Keratinocyte (primary cell): ENCODE data around the gene DOK6.

Experiments
- CTCF ChIP-seq, 3 experiments: IDR thresholded peaks in 1 of 3; conservative IDR thresholded peaks in 1 of 3; optimal IDR thresholded peaks in 1 of 3; 2 replicates in 2 of 3; 3 replicates in 1 of 3; pipeline versions ENCODE3 to v1.5.1; 2011; ENCODE audit warnings: low read length in 3 of 3, mild to moderate bottlenecking in 3 of 3, moderate library complexity in 2 of 3, control low read depth in 1 of 3, inconsistent platforms in 1 of 3; ENCODE audit not compliant: insufficient read depth in 2 of 3; ENCODE audit errors: extremely low read depth in 1 of 3
- EZH2 ChIP-seq: IDR thresholded peaks from one replicate; pipeline ENCODE4 v1.6.1; 2012; ENCODE audit warnings: inconsistent platforms, mild to moderate bottlenecking, low read length, moderate library complexity

DNA sequence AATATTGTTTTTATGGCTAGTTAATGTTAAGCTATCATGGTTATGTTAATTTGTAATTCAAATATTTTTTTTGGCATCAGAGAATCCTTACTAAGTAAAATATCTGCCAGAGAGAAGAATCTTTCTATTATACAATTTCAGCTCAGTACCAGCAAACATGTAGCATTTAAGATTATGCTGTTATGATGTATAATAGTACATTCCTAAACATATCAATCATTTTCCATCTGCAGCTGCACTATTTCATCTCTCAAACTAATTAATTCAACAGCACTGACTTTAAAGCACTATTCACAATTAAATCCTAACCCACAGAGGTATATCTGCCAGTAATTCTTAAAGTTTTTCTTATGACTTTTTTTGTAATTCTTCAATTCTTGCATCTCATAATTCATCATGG is 296.4 kb downstream of the DOK6 start:
- no peak for TF ChIP-seq CTCF (optimal IDR thresholded peaks at IDR 0.05 in 1 of 3, IDR thresholded peaks at IDR 0.05 in 1 of 3, conservative IDR thresholded peaks at IDR 0.05 in 1 of 3; ENCODE audit: extremely low read depth in 1 of 3, insufficient read depth in 2 of 3, low read length in 3 of 3)
- TF ChIP-seq EZH2: no peak
